Measurements from ENCODE around the gene JOSD2.

Gene JOSD2

GRCh38 chr19:50485284-50485955 lies 25.6 kb downstream of the JOSD2 start:
- Histone ChIP-seq H3K9me3 (peaks cover 8% of the 10 kb centered on the region; the same call in 1 of the 2 replicates), H3K4me3 (ENCODE audit: low read depth, low read length) (no peak overlapping the region), H3K27me3 (peaks cover 22% of the 10 kb centered on the region), H3K36me3 (peaks cover under 1% of the 10 kb centered on the region), H3K4me1 (no peaks in the 10 kb centered on the region)
- TF ChIP-seq CTCF (IDR thresholded peaks at IDR 0.05; ENCODE audit: low read depth, low read length) = no peak
- DNase-seq = no peak

- Histone ChIP-seq H3K36me3 (peaks cover 9% of the 10 kb centered on the region), H3K4me3 (ENCODE audit: low read depth, low read length) (no peak overlapping the region), H3K4me1 (no peaks in the 10 kb centered on the region), H3K9me3 (peaks cover 8% of the 10 kb centered on the region; the same call in 1 of the 2 replicates), H3K27me3 (peaks cover 8% of the 10 kb centered on the region)
- no peak for DNase-seq
- no peak for TF ChIP-seq CTCF (IDR thresholded peaks at IDR 0.05; ENCODE audit: low read depth, low read length)
Observed at GRCh38 chr19:50482916-50483315, 28.1 kb downstream of the JOSD2 start.

GRCh38 chr19:50482271-50482855 lies 28.6 kb downstream of the JOSD2 start:
- peaks cover 7% of the 10 kb centered on the region; the same call in 1 of the 2 replicates for H3K9me3 ChIP-seq
- H3K27me3 ChIP-seq = peaks cover 2% of the 10 kb centered on the region
- DNase-seq = no peak
- no peak overlapping the region for H3K4me3 ChIP-seq (ENCODE audit: low read depth, low read length)
- TF ChIP-seq CTCF (IDR thresholded peaks at IDR 0.05; ENCODE audit: low read depth, low read length) = no peak
- peaks cover 9% of the 10 kb centered on the region for H3K36me3 ChIP-seq
- no peaks in the 10 kb centered on the region; the same call in 1 of the 2 replicates for H3K4me1 ChIP-seq

- no peak for DNase-seq
Observed at GRCh38 chr19:50481351-50482149, 29.4 kb downstream of the JOSD2 start.

GRCh38 chr19:50480281-50481111 lies 30.5 kb downstream of the JOSD2 start:
- H3K36me3 ChIP-seq = peaks cover 9% of the 10 kb centered on the region
- no peak for DNase-seq
- no peak for TF ChIP-seq CTCF (IDR thresholded peaks at IDR 0.05; ENCODE audit: low read depth, low read length)
- H3K4me1 ChIP-seq = no peaks in the 10 kb centered on the region; the same call in 1 of the 2 replicates
- no peaks in the 10 kb centered on the region for H3K9me3 ChIP-seq
- H3K4me3 ChIP-seq (ENCODE audit: low read depth, low read length) = no peak overlapping the region
- H3K27me3 ChIP-seq = no peaks in the 10 kb centered on the region

More at GRCh38 chr19:50481351-50482149, 29.4 kb downstream of the JOSD2 start:
- Histone ChIP-seq H3K9me3 (peaks cover 2% of the 10 kb centered on the region; the same call in 1 of the 2 replicates), H3K4me1 (no peaks in the 10 kb centered on the region; the same call in 1 of the 2 replicates), H3K4me3 (ENCODE audit: low read depth, low read length) (no peak overlapping the region), H3K27me3 (no peaks in the 10 kb centered on the region), H3K36me3 (peaks cover 9% of the 10 kb centered on the region)
- no peak for TF ChIP-seq CTCF (IDR thresholded peaks at IDR 0.05; ENCODE audit: low read depth, low read length)
